NCI-H187 treated with DMSO at 0.1 percent for 48 hours (cell line): ENCODE data around the gene COL18A1.

Experiments used
- DNase-seq: peaks from one replicate; lab custom pipeline; 2025; lab: John Stamatoyannopoulos, UW

Gene COL18A1

GRCh38 chr21:45507888-45508508 lies 103.0 kb downstream of the COL18A1 start:
- no peak for DNase-seq

DNA sequence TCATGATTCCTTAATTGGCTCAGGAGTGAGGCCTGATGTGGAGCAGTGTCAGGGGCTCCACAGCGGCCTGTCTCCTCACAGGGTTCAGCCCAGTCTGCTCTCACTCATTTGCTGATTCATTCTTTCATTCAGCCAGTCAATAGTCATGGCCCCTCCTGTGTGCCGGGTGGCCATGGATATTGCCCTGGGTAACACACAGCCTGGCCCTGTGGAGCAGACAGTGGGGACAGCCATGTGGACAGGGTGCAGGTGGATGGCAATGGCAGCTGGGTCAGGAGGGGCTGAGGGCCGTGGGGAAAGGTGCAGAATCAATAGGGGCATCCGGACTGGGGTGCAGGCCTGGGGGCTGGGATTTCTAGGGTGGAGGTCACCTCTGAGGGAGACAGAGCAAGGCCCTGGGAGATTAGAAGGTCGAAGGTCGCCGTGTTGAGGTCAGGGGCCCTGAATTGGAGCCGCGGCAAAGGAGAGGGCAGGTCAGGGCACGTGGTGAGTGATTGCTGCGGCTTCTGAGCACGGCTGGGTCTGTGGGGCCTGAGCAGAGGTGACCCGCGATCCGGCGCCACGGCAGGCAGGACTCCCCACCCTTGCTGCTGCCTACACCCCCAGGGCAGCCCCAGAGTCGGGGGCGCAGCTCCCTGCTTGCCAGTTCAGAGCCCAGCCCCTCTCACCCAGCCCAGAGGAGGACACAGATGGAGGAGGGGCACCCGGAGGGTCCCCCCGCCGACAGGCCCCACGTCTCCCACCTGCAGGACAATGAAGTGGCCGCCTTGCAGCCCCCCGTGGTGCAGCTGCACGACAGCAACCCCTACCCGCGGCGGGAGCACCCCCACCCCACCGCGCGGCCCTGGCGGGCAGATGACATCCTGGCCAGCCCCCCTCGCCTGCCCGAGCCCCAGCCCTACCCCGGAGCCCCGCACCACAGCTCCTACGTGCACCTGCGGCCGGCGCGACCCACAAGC lies 103.9 kb downstream of the COL18A1 start:
- no peak for DNase-seq

- DNase-seq = no peak
Measured at GRCh38 chr21:45509566-45510465, 104.9 kb downstream of the COL18A1 start.

DNA sequence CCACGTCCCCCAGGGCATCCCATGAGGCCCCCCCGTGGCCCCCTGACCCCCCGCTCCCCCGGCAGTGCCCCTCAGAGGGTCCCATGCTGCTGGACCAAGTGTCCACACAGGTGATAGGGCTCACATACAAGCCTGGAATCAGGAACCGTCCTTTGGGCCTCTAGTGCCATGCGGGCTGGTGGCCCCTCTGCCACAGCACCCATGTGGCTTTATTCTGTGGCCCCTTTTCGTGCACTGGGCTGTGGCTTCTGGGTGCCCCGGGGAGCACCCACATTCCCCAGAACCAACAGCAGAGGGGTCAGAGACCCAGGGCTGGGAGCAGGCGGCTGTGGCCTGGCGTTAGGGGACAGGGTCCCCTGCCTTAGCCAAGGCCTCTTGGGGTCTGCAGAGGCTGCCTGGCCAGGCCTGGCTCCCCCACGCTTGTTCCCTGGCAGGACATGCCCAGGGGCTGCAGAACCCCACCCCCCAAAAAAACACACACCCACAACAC lies 105.5 kb downstream of the COL18A1 start:
- no peak for DNase-seq

DNA sequence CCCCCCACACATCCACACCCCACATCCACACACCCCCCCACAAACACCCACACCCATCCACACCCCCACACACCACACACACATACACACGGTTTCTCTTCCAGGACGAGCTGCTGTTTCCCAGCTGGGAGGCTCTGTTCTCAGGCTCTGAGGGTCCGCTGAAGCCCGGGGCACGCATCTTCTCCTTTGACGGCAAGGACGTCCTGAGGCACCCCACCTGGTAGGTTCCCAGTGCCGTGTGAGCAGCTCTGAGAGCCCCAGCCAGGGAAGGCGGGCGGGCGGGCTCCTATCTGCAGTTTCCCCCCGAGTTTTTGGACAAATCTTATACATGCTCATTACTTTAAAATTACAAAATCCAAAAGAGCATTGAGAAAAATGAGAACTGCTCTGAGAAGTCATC lies 106.0 kb downstream of the COL18A1 start:
- no peak for DNase-seq

DNA sequence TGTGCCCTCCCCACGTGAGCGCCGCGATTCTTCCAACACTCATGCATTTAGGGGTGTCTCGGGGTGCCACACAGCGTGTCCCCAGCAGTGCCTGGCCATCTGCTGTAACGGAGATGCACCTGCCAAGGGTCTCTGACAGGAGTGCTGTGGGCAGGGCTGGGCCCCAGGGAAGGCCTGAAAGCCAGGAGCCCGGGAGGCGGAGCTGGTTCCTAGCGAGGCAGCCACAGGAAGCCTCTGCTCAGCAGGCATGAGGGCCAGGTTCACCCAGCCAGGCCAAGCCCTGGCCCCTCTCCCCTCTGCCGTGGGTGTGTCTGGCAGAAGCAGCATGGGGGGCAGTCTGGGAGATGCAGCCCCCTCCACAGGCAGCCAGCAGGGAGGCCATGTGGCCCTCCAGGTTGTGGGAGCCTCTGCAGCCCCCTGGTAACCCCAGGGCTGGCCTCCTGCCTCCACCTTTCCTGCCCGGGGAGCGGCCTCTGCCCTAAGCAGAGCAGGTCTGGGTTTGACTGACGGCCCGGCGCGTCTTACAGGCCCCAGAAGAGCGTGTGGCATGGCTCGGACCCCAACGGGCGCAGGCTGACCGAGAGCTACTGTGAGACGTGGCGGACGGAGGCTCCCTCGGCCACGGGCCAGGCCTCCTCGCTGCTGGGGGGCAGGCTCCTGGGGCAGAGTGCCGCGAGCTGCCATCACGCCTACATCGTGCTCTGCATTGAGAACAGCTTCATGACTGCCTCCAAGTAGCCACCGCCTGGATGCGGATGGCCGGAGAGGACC lies 106.9 kb downstream of the COL18A1 start:
- no peak for DNase-seq

- DNase-seq = no peak
Measured at GRCh38 chr21:45512626-45513002, 107.6 kb downstream of the COL18A1 start.

GRCh38 chr21:45513003-45513717 lies 108.2 kb downstream of the COL18A1 start:
- no peak for DNase-seq

GRCh38 chr21:45513741-45514310 lies 108.9 kb downstream of the COL18A1 start:
- no peak for DNase-seq

GRCh38 chr21:45514311-45515021 lies 109.5 kb downstream of the COL18A1 start:
- no peak for DNase-seq

- DNase-seq = no peak
Measured at GRCh38 chr21:45515241-45516061, 110.5 kb downstream of the COL18A1 start.

- DNase-seq = no peak
Measured at GRCh38 chr21:45516071-45516670, 111.2 kb downstream of the COL18A1 start.

DNA sequence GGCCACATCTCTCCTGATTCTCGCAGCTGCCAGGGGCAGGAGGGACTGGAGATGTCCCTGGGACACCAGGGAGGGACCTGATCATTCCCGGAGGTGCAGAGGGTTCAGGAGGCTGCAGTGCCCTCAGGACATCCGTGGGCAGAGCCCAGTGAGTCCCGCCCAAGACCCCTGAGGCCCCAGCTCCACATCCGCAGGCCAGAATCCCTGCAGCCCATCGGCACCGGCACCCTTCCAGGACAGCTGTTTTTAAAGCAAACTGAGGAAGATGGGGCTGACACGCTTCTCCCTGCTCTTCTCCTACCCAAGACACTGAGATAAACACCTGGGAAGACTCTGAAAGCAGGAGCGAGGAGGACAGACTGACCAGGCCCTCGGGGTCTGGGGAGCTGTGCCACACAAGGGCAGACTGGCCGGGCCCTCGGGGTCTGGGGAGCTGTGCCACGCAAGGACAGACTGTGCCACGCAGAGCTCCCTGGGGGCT lies 111.7 kb downstream of the COL18A1 start:
- DNase-seq = no peak

GRCh38 chr21:45517249-45518065 lies 112.5 kb downstream of the COL18A1 start:
- no peak for DNase-seq

- DNase-seq = no peak
Measured at GRCh38 chr21:45518742-45519141, 113.8 kb downstream of the COL18A1 start.

- DNase-seq = no peak
Measured at GRCh38 chr21:45519182-45519581, 114.2 kb downstream of the COL18A1 start.

GRCh38 chr21:45521241-45521640 lies 116.3 kb downstream of the COL18A1 start:
- no peak for DNase-seq
